ENCODE data around the gene CARD14.

DNA sequence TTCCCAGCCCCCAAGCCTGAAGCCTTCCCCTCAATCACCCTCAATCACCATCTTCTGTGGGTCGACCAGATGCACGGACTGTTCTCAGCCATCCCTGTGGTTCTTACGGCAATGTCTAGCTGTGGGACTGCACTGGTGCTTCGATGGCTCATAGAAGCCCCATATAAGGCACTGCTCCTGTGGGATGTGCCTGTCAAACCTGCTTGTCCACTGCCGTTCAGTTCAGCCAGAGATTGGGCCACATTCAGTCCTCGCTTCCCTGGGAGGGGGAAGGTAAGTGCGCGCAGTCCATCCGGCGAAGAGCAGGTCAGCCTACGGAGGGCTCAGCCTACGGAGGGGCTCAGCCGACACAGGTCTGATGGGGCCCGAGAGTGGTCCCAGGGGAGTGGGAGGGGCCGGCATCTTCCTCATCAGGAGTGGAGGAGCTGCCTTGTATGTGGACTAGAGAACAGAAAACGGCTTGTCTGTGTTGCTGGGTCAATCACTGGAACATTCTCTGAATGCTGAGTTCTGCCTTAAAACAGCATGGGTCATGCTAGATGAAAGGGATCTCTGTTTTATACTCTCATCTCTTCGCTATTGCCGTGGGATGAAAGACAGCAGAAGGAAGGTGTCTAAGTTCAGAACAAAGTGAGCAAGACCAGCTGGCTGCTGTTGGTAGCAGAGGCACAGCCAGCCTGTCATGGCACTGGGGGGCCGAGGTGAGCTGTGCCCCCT lies at the start of gene CARD14:
- TF ChIP-seq POLR2A (IDR thresholded peaks at IDR 0.05; ENCODE audit: low read depth, low read length) (no peak), POLR2AphosphoS5 (IDR thresholded peaks at IDR 0.05; ENCODE audit: low read depth, low read length) (no peak)
